Activated B cell treated with CpG ODN at 0.5 μM for 24 hours (primary cell): ENCODE data around the gene EVA1B. TPM values are rescaled to one million over a fixed set of nuclear protein-coding genes. Genes with fewer than 3 reads are reported as not detected.

Experiments
- ATAC-seq: fragments of 200-7000 bp; cut with Tn5 transposase; one replicate; pipeline ENCODE4 v1.10.0; 2021; ENCODE audit warnings: low read depth, mild to moderate bottlenecking, moderate library complexity
- CTCF ChIA-PET: fragments of 350-600 bp; sonication (Branson Sonifier 250); formaldehyde crosslinking; loops from one replicate; lab custom pipeline; 2021; ENCODE audit warnings: antibody characterized with exemption; lab: Charles Lee
- POLR2A ChIA-PET: fragments of 350-600 bp; sonication (Branson Sonifier 250); formaldehyde crosslinking; loops from one replicate; lab custom pipeline; 2021; ENCODE audit warnings: antibody characterized with exemption; lab: Charles Lee
- DNase-seq: peaks from one replicate; pipeline ENCODE4 v3.0.0; 2022
- H3K27ac Mint-ChIP-seq: one replicate; pipeline ENCODE4 v1.8.0; 2020; ENCODE audit warnings: mixed read lengths
- H3K27me3 Mint-ChIP-seq: one replicate; pipeline ENCODE4 v1.8.0; 2021; ENCODE audit warnings: mixed read lengths
- H3K36me3 Mint-ChIP-seq: one replicate; pipeline ENCODE4 v1.8.0; 2021; ENCODE audit warnings: low read depth, mixed read lengths
- H3K4me1 Mint-ChIP-seq: one replicate; pipeline ENCODE4 v1.8.0; 2021; ENCODE audit warnings: mixed read lengths
- H3K4me3 Mint-ChIP-seq: one replicate; pipeline ENCODE4 v1.8.0; 2020; ENCODE audit warnings: mild to moderate bottlenecking, mixed read lengths
- H3K9me3 Mint-ChIP-seq: one replicate; pipeline ENCODE4 v1.8.0; 2020; ENCODE audit warnings: mixed read lengths
- intact Hi-C: fragments of 100-400 bp; cut with micrococcal nuclease; formaldehyde crosslinking; loops from one replicate; pipeline ENCODE4 v1.15.1; 2024
- total RNA-seq: library from RNA; stranded (reverse); gene quantifications from 2 replicates; pipeline ENCODE4 v1.2.3, GENCODE V29; 2022
- TF ChIP-seq, protein P1 (sequence below): fragments of 200-600 bp; IDR thresholded peaks from one replicate; pipeline ENCODE4 v1.8.0; 2022; ENCODE audit warnings: antibody characterized with exemption, mild to moderate bottlenecking

The EVA1B gene
- total RNA-seq, 1 donor from 2014 or later = 1.2 TPM

DNA sequence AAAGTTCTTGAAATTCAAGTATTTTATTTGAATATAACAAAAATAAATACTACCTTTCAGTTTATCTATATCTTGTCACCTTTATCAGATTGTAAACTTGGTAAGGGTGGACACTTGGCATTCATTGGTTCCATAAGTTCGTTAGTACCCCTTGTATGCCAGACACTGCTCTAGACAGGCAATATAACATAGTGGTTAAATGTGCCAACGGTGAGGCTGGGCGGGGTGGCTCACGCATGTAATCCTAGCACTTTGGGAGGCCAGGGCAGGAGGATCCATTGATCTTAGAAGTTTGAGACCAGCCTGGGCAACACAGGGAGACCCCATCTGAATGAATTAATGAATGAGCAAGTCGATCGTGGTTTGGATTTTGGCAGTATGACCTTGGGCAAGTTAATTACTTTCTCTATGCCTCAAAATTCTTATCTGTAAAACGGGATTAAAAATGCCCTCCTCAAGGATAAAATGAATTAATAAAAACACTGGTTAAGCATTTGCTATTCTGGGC lies 43.6 kb downstream of the EVA1B start:
- peaks cover 43% of the 10 kb centered on the region for H3K36me3 Mint-ChIP-seq
- H3K27me3 Mint-ChIP-seq = no peaks in the 10 kb centered on the region
- ATAC-seq (no peak), DNase-seq (no peak)
- H3K4me3 Mint-ChIP-seq = no peak overlapping the region
- H3K9me3 Mint-ChIP-seq = no peaks in the 10 kb centered on the region
- intact Hi-C loops = no loop called here
- ChIA-PET POLR2A (interaction anchor here (0.6 to 1.2 kb wide), 2 partner anchors 130 to 473 kb away, joined by 6 read pairs; no protein-coding TSS in a partner anchor), CTCF (interaction anchor here (0.6 to 1.9 kb wide), 3 partner anchors 88 to 180 kb away, joined by 3 to 4 read pairs (median 3); partner anchors contain the start of gene TRAPPC3)
- TF ChIP-seq, protein P1, sequence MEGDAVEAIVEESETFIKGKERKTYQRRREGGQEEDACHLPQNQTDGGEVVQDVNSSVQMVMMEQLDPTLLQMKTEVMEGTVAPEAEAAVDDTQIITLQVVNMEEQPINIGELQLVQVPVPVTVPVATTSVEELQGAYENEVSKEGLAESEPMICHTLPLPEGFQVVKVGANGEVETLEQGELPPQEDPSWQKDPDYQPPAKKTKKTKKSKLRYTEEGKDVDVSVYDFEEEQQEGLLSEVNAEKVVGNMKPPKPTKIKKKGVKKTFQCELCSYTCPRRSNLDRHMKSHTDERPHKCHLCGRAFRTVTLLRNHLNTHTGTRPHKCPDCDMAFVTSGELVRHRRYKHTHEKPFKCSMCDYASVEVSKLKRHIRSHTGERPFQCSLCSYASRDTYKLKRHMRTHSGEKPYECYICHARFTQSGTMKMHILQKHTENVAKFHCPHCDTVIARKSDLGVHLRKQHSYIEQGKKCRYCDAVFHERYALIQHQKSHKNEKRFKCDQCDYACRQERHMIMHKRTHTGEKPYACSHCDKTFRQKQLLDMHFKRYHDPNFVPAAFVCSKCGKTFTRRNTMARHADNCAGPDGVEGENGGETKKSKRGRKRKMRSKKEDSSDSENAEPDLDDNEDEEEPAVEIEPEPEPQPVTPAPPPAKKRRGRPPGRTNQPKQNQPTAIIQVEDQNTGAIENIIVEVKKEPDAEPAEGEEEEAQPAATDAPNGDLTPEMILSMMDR = no peak
- peak overlapping the region; percentile 43 for H3K27ac Mint-ChIP-seq
- peaks cover 7% of the 10 kb centered on the region for H3K4me1 Mint-ChIP-seq

DNA sequence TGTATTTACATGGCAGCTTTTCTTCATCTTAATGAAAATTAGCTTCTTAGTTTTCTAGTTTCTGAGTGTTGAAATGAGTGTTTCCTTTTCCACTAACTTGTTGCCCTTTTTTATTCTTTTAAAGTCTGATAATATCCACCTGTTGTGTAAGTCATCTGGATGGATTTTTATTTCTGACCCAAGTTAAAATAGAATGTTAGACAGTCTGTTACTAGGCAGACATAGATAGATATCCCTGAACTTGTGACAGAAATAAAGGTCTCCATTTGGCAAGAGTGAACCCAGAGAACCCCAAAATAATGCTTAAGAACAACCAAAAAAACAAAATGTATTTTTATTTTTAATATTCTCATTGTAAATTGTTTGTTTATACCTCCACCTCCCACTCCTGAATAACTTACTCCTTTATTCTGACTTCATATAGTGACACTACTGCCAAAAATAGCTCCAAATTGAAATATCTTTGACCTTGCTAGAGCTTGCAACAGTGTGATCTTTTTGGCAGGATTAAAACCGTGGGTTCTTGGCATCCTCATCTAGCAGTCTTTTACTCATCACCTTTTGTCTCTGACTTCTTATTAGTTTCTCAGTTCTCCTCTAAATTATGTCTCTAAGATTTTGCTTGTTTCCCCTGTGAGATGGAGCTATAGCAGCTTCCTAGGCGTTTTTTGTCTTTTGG lies 44.2 kb downstream of the EVA1B start:
- Mint-ChIP-seq H3K4me1 (peaks cover 7% of the 10 kb centered on the region), H3K9me3 (no peaks in the 10 kb centered on the region), H3K36me3 (peaks cover 39% of the 10 kb centered on the region), H3K27me3 (no peaks in the 10 kb centered on the region), H3K4me3 (no peak overlapping the region), H3K27ac (no peak overlapping the region)
- DNase-seq (no peak), ATAC-seq (no peak)
- ChIA-PET POLR2A (interaction anchor here (1.2 kb wide), 1 partner anchor 129 kb away, joined by 6 read pairs; no protein-coding TSS in a partner anchor), CTCF (interaction anchor here (1.9 kb wide), 1 partner anchor 130 kb away, joined by 4 read pairs; the partner anchor contains the start of gene TRAPPC3)
- intact Hi-C loops = no loop called here
- TF ChIP-seq, protein P1 = no peak

DNA sequence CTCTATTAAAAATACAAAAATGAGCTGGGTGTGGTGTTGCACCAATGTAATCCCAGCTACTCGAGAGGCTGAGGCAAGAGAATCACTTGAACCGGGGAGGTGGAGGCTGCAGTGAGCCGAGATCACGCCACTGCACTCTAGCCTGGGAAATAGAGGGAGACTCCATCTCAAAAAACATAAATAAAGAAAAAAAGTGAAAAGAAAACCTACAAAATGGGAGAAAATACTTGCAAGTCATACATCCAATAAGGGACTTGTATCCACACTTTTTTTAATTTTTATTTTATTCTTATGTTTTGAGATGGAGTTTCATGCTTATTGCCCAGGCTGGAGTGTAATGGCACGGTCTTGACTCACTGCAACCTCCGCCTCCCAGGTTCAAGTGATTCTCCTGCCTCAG lies 46.8 kb downstream of the EVA1B start:
- no peak for ATAC-seq
- peaks cover 36% of the 10 kb centered on the region for H3K36me3 Mint-ChIP-seq
- DNase-seq = no peak
- intact Hi-C loops = no loop called here
- ChIA-PET POLR2A (no interaction called here), CTCF (no interaction called here)
- peaks cover 16% of the 10 kb centered on the region for H3K4me1 Mint-ChIP-seq
- H3K4me3 Mint-ChIP-seq = no peak overlapping the region
- TF ChIP-seq, protein P1 = no peak
- H3K9me3 Mint-ChIP-seq = no peaks in the 10 kb centered on the region
- H3K27ac Mint-ChIP-seq = no peak overlapping the region
- no peaks in the 10 kb centered on the region for H3K27me3 Mint-ChIP-seq

DNA sequence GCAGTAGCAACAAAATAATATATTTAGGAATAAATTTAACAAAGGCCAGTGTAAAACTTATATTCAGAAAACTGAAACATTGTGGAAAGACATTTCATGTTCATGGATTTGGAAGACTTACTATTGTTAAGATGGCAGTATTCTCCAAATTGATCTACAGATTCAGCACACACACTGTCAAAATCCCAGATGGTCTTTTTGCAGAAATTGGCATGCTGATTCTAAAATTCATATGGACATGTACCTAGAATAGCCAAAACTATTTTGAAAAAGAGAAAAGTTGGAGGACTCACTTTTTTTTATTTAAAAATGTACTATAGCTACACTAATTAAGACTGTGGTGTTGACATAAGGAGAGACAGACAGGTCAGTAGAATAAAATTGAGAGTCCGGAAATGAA lies 49.2 kb downstream of the EVA1B start:
- intact Hi-C loops = no loop called here
- no peak for DNase-seq
- no peaks in the 10 kb centered on the region for H3K27me3 Mint-ChIP-seq
- no peak overlapping the region for H3K4me3 Mint-ChIP-seq
- TF ChIP-seq, protein P1 = no peak
- H3K9me3 Mint-ChIP-seq = no peaks in the 10 kb centered on the region
- H3K36me3 Mint-ChIP-seq = peaks cover 40% of the 10 kb centered on the region
- ChIA-PET POLR2A (interaction anchor here (0.5 to 1.2 kb wide), 3 partner anchors 15 to 174 kb away, joined by 3 to 13 read pairs (median 3); no protein-coding TSS in a partner anchor), CTCF (no interaction called here)
- no peak for ATAC-seq
- no peak overlapping the region for H3K27ac Mint-ChIP-seq
- H3K4me1 Mint-ChIP-seq = peaks cover 15% of the 10 kb centered on the region

DNA sequence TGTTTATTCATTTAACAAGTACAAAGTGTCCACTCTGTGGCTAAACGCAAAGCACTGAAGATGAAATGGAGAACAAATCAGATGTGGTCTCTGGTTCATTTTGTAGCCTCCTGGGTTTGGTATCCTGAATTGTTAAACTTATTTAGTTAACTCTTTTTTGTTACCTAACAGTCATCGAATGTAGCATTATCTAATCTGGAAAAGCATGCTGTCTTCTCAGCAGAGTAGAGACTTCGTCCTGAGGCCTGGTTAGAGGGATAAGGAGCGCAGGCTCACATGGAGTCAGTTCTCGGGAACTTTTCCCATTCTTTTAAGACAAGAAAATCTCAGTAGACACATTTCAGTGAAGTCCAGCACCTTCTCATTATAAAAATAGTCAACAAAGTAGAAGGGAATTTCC lies 50.4 kb downstream of the EVA1B start:
- H3K27ac Mint-ChIP-seq = no peak overlapping the region

More for the DNA sequence above, 50.4 kb downstream of the EVA1B start:
- no peak for ATAC-seq
- H3K4me1 Mint-ChIP-seq = peaks cover 21% of the 10 kb centered on the region
- H3K9me3 Mint-ChIP-seq = no peaks in the 10 kb centered on the region
- ChIA-PET POLR2A (interaction anchor here (1.2 kb wide), 1 partner anchor 14 kb away, joined by 3 read pairs; no protein-coding TSS in a partner anchor), CTCF (no interaction called here)
- TF ChIP-seq, protein P1 = no peak
- DNase-seq = no peak
- H3K27me3 Mint-ChIP-seq = no peaks in the 10 kb centered on the region
- intact Hi-C loops = no loop called here
- H3K36me3 Mint-ChIP-seq = peaks cover 50% of the 10 kb centered on the region
- no peak overlapping the region for H3K4me3 Mint-ChIP-seq
